ENCODE data around the gene CTSV. TPM values are rescaled to one million over a fixed set of nuclear protein-coding genes. Genes with fewer than 3 reads are reported as not detected.
"Not testable (repeated sequence)": the region's sequence is repeated elsewhere in the genome, so short reads cannot be mapped to it uniquely, and the experiment has no call there.

The CTSV gene
- total RNA-seq, 1 experiment from 2014 or later: 27.1 TPM

DNA sequence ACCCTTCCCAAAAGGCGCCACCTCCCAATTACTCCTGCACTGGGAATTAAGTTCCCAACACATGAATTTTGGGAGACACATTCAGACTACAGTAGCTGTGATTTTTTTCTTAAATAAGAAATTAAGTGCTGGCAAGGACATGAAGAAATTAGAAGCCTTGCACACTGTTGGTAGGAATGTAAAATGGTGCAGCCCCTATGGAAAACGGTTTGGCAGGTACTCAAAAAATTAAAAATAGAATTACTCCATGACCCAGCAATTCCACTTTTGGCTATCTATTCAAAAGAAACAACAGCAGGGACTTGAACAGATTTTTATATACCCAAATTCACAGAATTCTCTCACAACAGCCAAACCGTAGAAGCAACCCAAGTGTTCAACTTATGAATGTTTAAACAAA, 54.8 kb downstream of the CTSV start:
- H3K27ac ChIP-seq (ENCODE audit: low read length); in situ Hi-C loops (cut with HindIII; ENCODE audit: low pct_unique_long_range_greater_than_20kb, low sequenced_read_pairs); H3K36me3 ChIP-seq (ENCODE audit: control insufficient read depth, insufficient read depth, low read length); H3K4me3 ChIP-seq (ENCODE audit: low read depth in 2 of 2, low read length in 2 of 2); DNase-seq (ENCODE audit: low read depth, low spot score); H3K4me1 ChIP-seq (ENCODE audit: control insufficient read depth, insufficient read depth, low read length); ATAC-seq; H3K9me3 ChIP-seq (ENCODE audit: control insufficient read depth, insufficient read depth, low read depth, low read length); CTCF ChIA-PET; POLR2A ChIA-PET; H3K27me3 ChIP-seq (ENCODE audit: control insufficient read depth, insufficient read depth, low read length); BruUV-seq (replicated peaks); intact Hi-C loops (cut with micrococcal nuclease; ENCODE audit: unreplicated experiment): not testable (repeated sequence)

DNA sequence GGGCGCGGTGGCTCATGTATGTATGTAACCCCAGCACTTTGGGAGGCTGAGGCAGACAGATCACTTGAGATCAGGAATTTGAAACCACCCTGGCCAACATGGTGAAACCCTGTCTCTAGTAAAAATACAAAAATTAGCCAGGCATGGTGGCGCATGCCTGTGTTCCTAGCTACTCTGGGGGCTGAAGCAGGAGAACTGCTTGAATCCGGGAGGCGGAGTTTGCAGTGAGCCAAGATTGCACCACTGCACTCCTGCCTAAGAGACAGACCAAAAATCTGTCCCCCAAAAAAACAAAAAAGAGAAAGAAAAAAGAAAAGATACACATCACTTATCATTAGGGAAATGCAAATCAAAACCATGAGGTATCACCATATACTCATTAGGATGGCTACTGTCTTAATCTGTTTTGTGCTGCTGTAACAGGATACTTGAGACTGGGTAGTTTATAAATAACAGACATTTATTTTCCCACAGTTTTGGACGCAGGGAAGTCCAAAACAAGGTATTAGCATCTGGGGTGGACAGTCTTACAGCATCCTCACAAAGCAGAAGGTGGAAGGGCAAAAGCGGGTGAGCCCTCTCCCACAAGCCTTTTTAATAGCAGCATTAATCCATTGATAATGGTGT, 55.3 kb downstream of the CTSV start:
- intact Hi-C loops (cut with micrococcal nuclease; ENCODE audit: unreplicated experiment); CTCF ChIA-PET: not testable (repeated sequence)

More for the DNA sequence above, 55.3 kb downstream of the CTSV start:
- H3K4me1 ChIP-seq (ENCODE audit: control insufficient read depth, insufficient read depth, low read length); H3K9me3 ChIP-seq (ENCODE audit: control insufficient read depth, insufficient read depth, low read depth, low read length); POLR2A ChIA-PET; H3K27ac ChIP-seq (ENCODE audit: low read length); H3K36me3 ChIP-seq (ENCODE audit: control insufficient read depth, insufficient read depth, low read length); in situ Hi-C loops (cut with HindIII; ENCODE audit: low pct_unique_long_range_greater_than_20kb, low sequenced_read_pairs); BruUV-seq (replicated peaks); H3K4me3 ChIP-seq (ENCODE audit: low read depth in 2 of 2, low read length in 2 of 2); DNase-seq (ENCODE audit: low read depth, low spot score); H3K27me3 ChIP-seq (ENCODE audit: control insufficient read depth, insufficient read depth, low read length); ATAC-seq: not testable (repeated sequence)

Other genes starting within 250 kb of the CTSV start
- 3.3 TPM for gene ZNF782, start 184.6 kb downstream of the CTSV start, total RNA-seq (2021; ENCODE audit: unreplicated experiment)
- not detected for gene NUTM2G, start 110.3 kb downstream of the CTSV start, total RNA-seq (2021; ENCODE audit: unreplicated experiment)

Measured in Panc1 (cell line).